A549 treated with AZD2906 at 1 μM for 4 hours (cell line): ENCODE data around the gene BFAR. TPM values are rescaled to one million over a fixed set of nuclear protein-coding genes. Genes with fewer than 3 reads are reported as not detected.

Source experiments
- total RNA-seq: library from RNA; stranded (reverse); fragments of 200-300 nt; extraction: Qiagen RNA extraction; gene quantifications from 5 replicates; pipeline ENCODE4 v1.2.3, GENCODE V29; 2022

The BFAR gene
- 117 to 152 TPM (median 124 TPM) in 5 replicates for total RNA-seq

GRCh38 chr16:14632693-14633569 lies at the start of gene BFAR:
TSS of gene BFAR (plus strand) at chr16:14632951. CDS start at chr16:14644347, 11,396 bp downstream.

GRCh38 chr16:14629919-14630619 lies 2.7 kb upstream of the BFAR start, which contains the start of gene PARN:
TSS of gene PARN (minus strand) at chr16:14630260. CDS start at chr16:14630125, 135 bp downstream.

GRCh38 chr16:14694129-14694528 lies 61.4 kb downstream of the BFAR start, which contains the start of gene PLA2G10:
TSS of gene PLA2G10 (minus strand) at chr16:14694308. CDS start at chr16:14694229, 79 bp downstream.

GRCh38 chr16:14703156-14704011 lies 70.6 kb downstream of the BFAR start, which contains the start of gene NPIPA3:
TSS of gene NPIPA3 (plus strand) at chr16:14703411. CDS start at chr16:14708944, 5,533 bp downstream.

Other genes starting within 250 kb of the BFAR start
- gene PARN, start 2.7 kb upstream of the BFAR start, total RNA-seq = 35.1 to 57.9 TPM (median 36.2 TPM) in 5 replicates
- 0.33 to 0.63 TPM (median 0.48 TPM) in 5 replicates for gene PLA2G10, start 61.4 kb downstream of the BFAR start, total RNA-seq
- gene NPIPA3, start 70.5 kb downstream of the BFAR start, total RNA-seq = 0.37 to 2.0 TPM (median 1.1 TPM) in 5 replicates
- 0.80 to 1.8 TPM (median 1.1 TPM) in 5 replicates for gene NPIPA2, start 109.6 kb downstream of the BFAR start, total RNA-seq
- 89.6 to 98.8 TPM (median 91.8 TPM) in 5 replicates for gene NOMO1, start 200.8 kb downstream of the BFAR start, total RNA-seq